B cell (primary cell): Measurements from ENCODE around the gene DEXI. TPM values are rescaled to one million over a fixed set of nuclear protein-coding genes. Genes with fewer than 3 reads are reported as not detected.
A peak's percentile ranks its signal among the peaks of the same experiment; 100 is the strongest.
"Not testable (repeated sequence)": the region's sequence is repeated elsewhere in the genome, so short reads cannot be mapped to it uniquely, and the experiment has no call there.

Experiments
- ATAC-seq: fragments of 200-7000 bp; cut with Tn5 transposase; one replicate; pipeline ENCODE4 v1.10.0; 2021; ENCODE audit warnings: low read depth, mild to moderate bottlenecking, moderate number of reproducible peaks, moderate library complexity
- CTCF ChIA-PET: fragments of 350-600 bp; sonication (Branson Sonifier 250); formaldehyde crosslinking; loops from one replicate; lab custom pipeline; 2021; ENCODE audit warnings: antibody characterized with exemption, inconsistent platforms; lab: Charles Lee
- POLR2A ChIA-PET: fragments of 350-600 bp; sonication (Branson Sonifier 250); formaldehyde crosslinking; loops from one replicate; lab custom pipeline; 2021; ENCODE audit warnings: antibody characterized with exemption; lab: Charles Lee
- DNase-seq: peaks from one replicate; pipeline ENCODE4 v3.0.0; 2013
- H2AFZ ChIP-seq: 2 replicates; pipeline ENCODE4 v1.6.1; 2012; ENCODE audit warnings: mild to moderate bottlenecking, low read depth, low read length; ENCODE audit not compliant: insufficient read depth, poor library complexity, severe bottlenecking
- H3K27ac ChIP-seq, 2 donors: 1 replicate in 1 of 2; 2 replicates in 1 of 2; pipeline ENCODE4 v1.5.1; 2012 to 2013; ENCODE audit warnings: low read length in 2 of 2, mild to moderate bottlenecking in 2 of 2, moderate library complexity in 1 of 2
- H3K27me3 ChIP-seq, 4 experiments: fragments of 200-600 bp in 1 of 4; sonication (generic) in 1 of 4; replicated peaks in 1 of 4; 1 replicate in 2 of 4; 2 replicates in 2 of 4; pipeline versions ENCODE4 v1.6.1 to v1.7.0; 2013 to 2016; ENCODE audit warnings: low read length in 3 of 4, mild to moderate bottlenecking in 2 of 4, mixed read lengths in 1 of 4, moderate library complexity in 1 of 4; ENCODE audit not compliant: insufficient read depth in 4 of 4, control insufficient read depth in 3 of 4; ENCODE audit errors: control extremely low read depth in 1 of 4
- H3K36me3 ChIP-seq, 2 experiments: replicated peaks in 1 of 2; 1 replicate in 1 of 2; 2 replicates in 1 of 2; pipeline versions ENCODE4 v1.6.1 to v1.7.1; 2013; ENCODE audit warnings: low read length in 1 of 2; ENCODE audit not compliant: insufficient read depth in 2 of 2, control insufficient read depth in 1 of 2; ENCODE audit errors: control extremely low read depth in 1 of 2, extremely low read depth in 1 of 2
- H3K4me1 ChIP-seq, 2 donors: fragments of 200-600 bp in 1 of 2; sonication (generic) in 1 of 2; 1 replicate in 1 of 2; 2 replicates in 1 of 2; pipeline versions ENCODE4 v1.5.1 to v1.6.1; 2013 to 2017; ENCODE audit warnings: low read length in 2 of 2; ENCODE audit not compliant: control insufficient read depth in 2 of 2, insufficient read depth in 2 of 2
- H3K4me2 ChIP-seq: replicated peaks from 2 replicates; pipeline ENCODE3; 2012; ENCODE audit warnings: mild to moderate bottlenecking, low read depth, low read length; ENCODE audit not compliant: poor library complexity, severe bottlenecking
- H3K4me3 ChIP-seq, 5 experiments: fragments of 200-600 bp in 1 of 5; sonication (generic) in 1 of 5; 1 replicate in 3 of 5; 2 replicates in 2 of 5; pipeline versions ENCODE4 v1.5.1 to v1.7.0; 2011 to 2016; ENCODE audit warnings: low read length in 4 of 5, mild to moderate bottlenecking in 4 of 5, low read depth in 2 of 5, control low read depth in 1 of 5, moderate library complexity in 1 of 5; ENCODE audit not compliant: insufficient read depth in 1 of 5; ENCODE audit errors: control extremely low read depth in 1 of 5, extremely low read depth in 1 of 5
- H3K79me2 ChIP-seq: fragments of 200-600 bp; sonication (generic); one replicate; pipeline ENCODE4 v1.6.0; 2016; ENCODE audit warnings: low read length; ENCODE audit not compliant: control insufficient read depth, insufficient read depth
- H3K9ac ChIP-seq: fragments of 200-600 bp; sonication (generic); 2 replicates; pipeline ENCODE4 v1.6.1; 2017; ENCODE audit warnings: mild to moderate bottlenecking, low read length, moderate library complexity
- H3K9me3 ChIP-seq, 3 donors: one replicate each; pipeline versions ENCODE4 v1.6.1 to v1.7.1; 2013; ENCODE audit warnings: low read length in 2 of 3; ENCODE audit not compliant: control insufficient read depth in 2 of 3, insufficient read depth in 1 of 3; ENCODE audit errors: control extremely low read depth in 1 of 3
- H4K20me1 ChIP-seq: 2 replicates; pipeline ENCODE4 v1.6.0; 2012; ENCODE audit warnings: mild to moderate bottlenecking, low read length; ENCODE audit not compliant: insufficient read depth, control insufficient read depth, poor library complexity, severe bottlenecking
- H3K27ac Mint-ChIP-seq: one replicate; pipeline ENCODE4 v1.8.0; 2021; ENCODE audit warnings: mixed read lengths
- H3K27me3 Mint-ChIP-seq: one replicate; pipeline ENCODE4 v1.8.0; 2021; ENCODE audit warnings: mixed read lengths
- H3K4me1 Mint-ChIP-seq: one replicate; pipeline ENCODE4 v1.8.0; 2021; ENCODE audit warnings: mixed read lengths
- H3K4me3 Mint-ChIP-seq: one replicate; pipeline ENCODE4 v1.8.0; 2021; ENCODE audit warnings: mixed read lengths
- H3K9me3 Mint-ChIP-seq: one replicate; pipeline ENCODE4 v1.8.0; 2022; ENCODE audit warnings: mixed read lengths; ENCODE audit not compliant: insufficient read depth
- CTCF ChIP-seq: fragments of 200-600 bp; IDR thresholded peaks from one replicate; pipeline ENCODE4 v1.8.0; 2022; ENCODE audit warnings: antibody characterized with exemption, mild to moderate bottlenecking
- EZH2 ChIP-seq: IDR thresholded peaks from 2 replicates; pipeline ENCODE4 v1.6.1; 2012; ENCODE audit warnings: borderline replicate concordance, low read depth, mild to moderate bottlenecking, moderate library complexity, low read length; ENCODE audit not compliant: insufficient read depth, poor library complexity, severe bottlenecking
- WGBS: methylation state at CpG from one replicate; pipeline ENCODE4 v1.1.5; 2013; ENCODE audit warnings: missing lambda C conversion rate; ENCODE audit not compliant: insufficient coverage; 5-methylcytosine and 5-hydroxymethylcytosine counted together
- intact Hi-C: fragments of 100-400 bp; cut with micrococcal nuclease; formaldehyde crosslinking; loops from one replicate; pipeline ENCODE4 v1.10.0; 2022
- polyA plus RNA-seq: library from polyadenylated mRNA; depleted of rRNA; stranded (reverse); fragments of >200 nt; gene quantifications from 2 replicates; pipeline ENCODE4 v1.2.3, GENCODE V29; 2012
- total RNA-seq, 2 donors: library from RNA; stranded (reverse); fragments of 120-200 nt in 1 of 2; gene quantifications; 1 replicate in 1 of 2; 2 replicates in 1 of 2; pipeline versions ENCODE4 v1.2.3 to v1.2.4, GENCODE V29; 2013 to 2022

The DEXI gene
- total and polyA plus RNA-seq, 2 donors (not counting 1 experiment from before 2014, with no cell fraction given): 9.1 to 17.7 TPM

GRCh38 chr16:10926094-10926493 is 16.2 kb downstream of the DEXI start:
- Histone ChIP-seq H3K4me2 (no peak overlapping the region), H3K4me1 (peaks cover 11 to 40% of the 10 kb centered on the region in 2 donors), H3K27ac (no peak overlapping the region), H3K9me3 (peaks cover 0 to 5% (median 0%) of the 10 kb centered on the region in 3 donors), H3K79me2 (no peaks in the 10 kb centered on the region), H3K9ac (no peak overlapping the region), H3K36me3 (peaks cover 2 to 56% of the 10 kb centered on the region in 2 experiments), H2AFZ (no peak overlapping the region), H3K27me3 (no peaks in the 10 kb centered on the region), H4K20me1 (peaks cover 86% of the 10 kb centered on the region), H3K4me3 (no peak overlapping the region)
- intact Hi-C loops: no loop called here
- no peak for TF ChIP-seq EZH2
- no peak for TF ChIP-seq CTCF
- Mint-ChIP-seq H3K9me3 (no peaks in the 10 kb centered on the region), H3K27ac (peak overlapping the region; percentile 41), H3K4me3 (no peak overlapping the region), H3K4me1 (peaks cover 41% of the 10 kb centered on the region), H3K27me3 (no peaks in the 10 kb centered on the region)
- DNase-seq (no peak), ATAC-seq (no peak)
- WGBS: 92% methylated on average over 4 of the region's 4 CpGs
- CTCF ChIA-PET: interaction anchor here (0.8 to 2.1 kb wide), 5 partner anchors 16 to 415 kb away, joined by 3 to 12 read pairs (median 5); partner anchors contain the start of genes CIITA and DEXI
- POLR2A ChIA-PET: interaction anchor here (0.9 to 1.6 kb wide), 2 partner anchors 16 to 38 kb away, joined by 3 read pairs; partner anchors contain the start of gene DEXI

GRCh38 chr16:10925285-10925684 is 17.0 kb downstream of the DEXI start:
- H3K4me3 ChIP-seq, H3K27me3 ChIP-seq, H3K9ac ChIP-seq, H3K4me3 Mint-ChIP-seq, H3K4me2 ChIP-seq, H3K79me2 ChIP-seq, H3K9me3 Mint-ChIP-seq, intact Hi-C loops, H3K27me3 Mint-ChIP-seq, ATAC-seq, H3K9me3 ChIP-seq, DNase-seq, H2AFZ ChIP-seq: not testable (repeated sequence)
- ChIA-PET CTCF (interaction anchor here (1.4 to 2.4 kb wide), 3 partner anchors 47 to 414 kb away, joined by 4 to 12 read pairs (median 8); partner anchors contain the start of gene CIITA), POLR2A (interaction anchor here (0.9 to 1.6 kb wide), 2 partner anchors 17 to 37 kb away, joined by 3 read pairs; partner anchors contain the start of gene DEXI)
- WGBS: 100% methylated on average over 2 of the region's 3 CpGs
- Histone ChIP-seq H4K20me1 (peaks cover 86% of the 10 kb centered on the region), H3K36me3 (peaks cover 3 to 65% of the 10 kb centered on the region in 2 experiments), H3K27ac (peak overlapping the region in 1 of 2 donors; percentile 5), H3K4me1 (peaks cover 12 to 37% of the 10 kb centered on the region in 2 donors)
- peak overlapping the region; percentile 67 for H3K27ac Mint-ChIP-seq
- peaks cover 37% of the 10 kb centered on the region for H3K4me1 Mint-ChIP-seq
